ENCODE results near the gene ABCB11.

DNA sequence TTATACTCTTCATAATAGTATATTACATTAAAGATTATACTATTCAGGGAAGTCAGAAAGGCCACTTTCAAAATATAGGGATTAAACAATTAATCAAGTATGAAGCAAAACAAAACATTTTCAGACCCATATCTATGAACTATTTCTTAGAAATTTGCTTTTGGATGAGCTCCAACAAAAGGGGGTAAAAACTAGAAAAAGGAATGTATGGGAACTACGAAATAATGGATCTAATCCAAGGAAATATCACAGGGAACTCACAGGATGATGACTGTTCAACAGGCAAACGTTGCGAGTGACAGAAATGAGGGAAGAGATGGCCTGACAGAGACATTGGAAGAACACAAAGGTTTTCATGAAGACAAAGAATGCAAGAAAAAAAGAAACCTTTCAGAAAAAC is 102.1 kb downstream of the ABCB11 start:
- TF ChIP-seq, protein P1, sequence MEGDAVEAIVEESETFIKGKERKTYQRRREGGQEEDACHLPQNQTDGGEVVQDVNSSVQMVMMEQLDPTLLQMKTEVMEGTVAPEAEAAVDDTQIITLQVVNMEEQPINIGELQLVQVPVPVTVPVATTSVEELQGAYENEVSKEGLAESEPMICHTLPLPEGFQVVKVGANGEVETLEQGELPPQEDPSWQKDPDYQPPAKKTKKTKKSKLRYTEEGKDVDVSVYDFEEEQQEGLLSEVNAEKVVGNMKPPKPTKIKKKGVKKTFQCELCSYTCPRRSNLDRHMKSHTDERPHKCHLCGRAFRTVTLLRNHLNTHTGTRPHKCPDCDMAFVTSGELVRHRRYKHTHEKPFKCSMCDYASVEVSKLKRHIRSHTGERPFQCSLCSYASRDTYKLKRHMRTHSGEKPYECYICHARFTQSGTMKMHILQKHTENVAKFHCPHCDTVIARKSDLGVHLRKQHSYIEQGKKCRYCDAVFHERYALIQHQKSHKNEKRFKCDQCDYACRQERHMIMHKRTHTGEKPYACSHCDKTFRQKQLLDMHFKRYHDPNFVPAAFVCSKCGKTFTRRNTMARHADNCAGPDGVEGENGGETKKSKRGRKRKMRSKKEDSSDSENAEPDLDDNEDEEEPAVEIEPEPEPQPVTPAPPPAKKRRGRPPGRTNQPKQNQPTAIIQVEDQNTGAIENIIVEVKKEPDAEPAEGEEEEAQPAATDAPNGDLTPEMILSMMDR (IDR thresholded peaks at IDR 0.05) = no peak
- no peak for TF ChIP-seq POLR2AphosphoS5 (IDR thresholded peaks at IDR 0.05; ENCODE audit: low read depth, low read length)
- TF ChIP-seq, protein P2, sequence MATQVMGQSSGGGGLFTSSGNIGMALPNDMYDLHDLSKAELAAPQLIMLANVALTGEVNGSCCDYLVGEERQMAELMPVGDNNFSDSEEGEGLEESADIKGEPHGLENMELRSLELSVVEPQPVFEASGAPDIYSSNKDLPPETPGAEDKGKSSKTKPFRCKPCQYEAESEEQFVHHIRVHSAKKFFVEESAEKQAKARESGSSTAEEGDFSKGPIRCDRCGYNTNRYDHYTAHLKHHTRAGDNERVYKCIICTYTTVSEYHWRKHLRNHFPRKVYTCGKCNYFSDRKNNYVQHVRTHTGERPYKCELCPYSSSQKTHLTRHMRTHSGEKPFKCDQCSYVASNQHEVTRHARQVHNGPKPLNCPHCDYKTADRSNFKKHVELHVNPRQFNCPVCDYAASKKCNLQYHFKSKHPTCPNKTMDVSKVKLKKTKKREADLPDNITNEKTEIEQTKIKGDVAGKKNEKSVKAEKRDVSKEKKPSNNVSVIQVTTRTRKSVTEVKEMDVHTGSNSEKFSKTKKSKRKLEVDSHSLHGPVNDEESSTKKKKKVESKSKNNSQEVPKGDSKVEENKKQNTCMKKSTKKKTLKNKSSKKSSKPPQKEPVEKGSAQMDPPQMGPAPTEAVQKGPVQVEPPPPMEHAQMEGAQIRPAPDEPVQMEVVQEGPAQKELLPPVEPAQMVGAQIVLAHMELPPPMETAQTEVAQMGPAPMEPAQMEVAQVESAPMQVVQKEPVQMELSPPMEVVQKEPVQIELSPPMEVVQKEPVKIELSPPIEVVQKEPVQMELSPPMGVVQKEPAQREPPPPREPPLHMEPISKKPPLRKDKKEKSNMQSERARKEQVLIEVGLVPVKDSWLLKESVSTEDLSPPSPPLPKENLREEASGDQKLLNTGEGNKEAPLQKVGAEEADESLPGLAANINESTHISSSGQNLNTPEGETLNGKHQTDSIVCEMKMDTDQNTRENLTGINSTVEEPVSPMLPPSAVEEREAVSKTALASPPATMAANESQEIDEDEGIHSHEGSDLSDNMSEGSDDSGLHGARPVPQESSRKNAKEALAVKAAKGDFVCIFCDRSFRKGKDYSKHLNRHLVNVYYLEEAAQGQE (IDR thresholded peaks at IDR 0.05; ENCODE audit: insufficient read depth in 1 of 2, low read depth in 2 of 2, low read length in 1 of 2) = no peak
- no peak for TF ChIP-seq SIN3A (IDR thresholded peaks at IDR 0.05; ENCODE audit: borderline replicate concordance, insufficient read depth, low read depth, low read length)
- no peak for TF ChIP-seq TCF7L2 (IDR thresholded peaks at IDR 0.05; ENCODE audit: low read depth, low read length)
